ENCODE data around the gene RBM14.

RBM14 gene

GRCh38 chr11:66616379-66617154, at the start of gene RBM14:
RBM14 (plus strand) TSS chr11:66616630; CDS start chr11:66616721, 91 bp downstream.
- H3K4me3 ChIP-seq (ENCODE audit: low read depth, low read length) = peak within 1 kb of the TSS; percentile 89
- peak; percentile 100 for TF ChIP-seq POLR2A (IDR thresholded peaks at IDR 0.05; ENCODE audit: extremely low read depth, insufficient read length)
- peak; percentile 69 for TF ChIP-seq MAX (IDR thresholded peaks at IDR 0.05; ENCODE audit: low read depth, low read length)
- TF ChIP-seq MYC (IDR thresholded peaks at IDR 0.05; ENCODE audit: low read depth, low read length) = peak; percentile 82
- TF ChIP-seq CTCF (IDR thresholded peaks at IDR 0.05; ENCODE audit: low read depth, low read length) = no peak
- peak; percentile 100 for DNase-seq (ENCODE audit: low read depth)

- no peak for DNase-seq (ENCODE audit: low read depth)
- H3K4me3 ChIP-seq (ENCODE audit: low read depth, low read length) = no peak overlapping the region
- TF ChIP-seq CTCF (IDR thresholded peaks at IDR 0.05; ENCODE audit: low read depth, low read length) (no peak), MAX (IDR thresholded peaks at IDR 0.05; ENCODE audit: low read depth, low read length) (no peak), POLR2A (IDR thresholded peaks at IDR 0.05; ENCODE audit: extremely low read depth, insufficient read length) (no peak)
Observed at GRCh38 chr11:66567787-66568123, 48.7 kb upstream of the RBM14 start.

- no peak for TF ChIP-seq CTCF (IDR thresholded peaks at IDR 0.05; ENCODE audit: low read depth, low read length)
- TF ChIP-seq MYC (IDR thresholded peaks at IDR 0.05; ENCODE audit: low read depth, low read length) = no peak
- no peak for TF ChIP-seq POLR2A (IDR thresholded peaks at IDR 0.05; ENCODE audit: extremely low read depth, insufficient read length)
- no peak for TF ChIP-seq MAX (IDR thresholded peaks at IDR 0.05; ENCODE audit: low read depth, low read length)
- H3K4me3 ChIP-seq (ENCODE audit: low read depth, low read length) = no peak within 1 kb of the TSS
Observed at GRCh38 chr11:66568124-66568916, 48.1 kb upstream of the RBM14 start, which contains the start of gene CTSF. CTSF (minus strand) TSS chr11:66568606; CDS start chr11:66568486, 120 bp downstream.

GRCh38 chr11:66569076-66569475, 47.4 kb upstream of the RBM14 start:
- no peak overlapping the region for H3K4me3 ChIP-seq (ENCODE audit: low read depth, low read length)
- TF ChIP-seq MAX (IDR thresholded peaks at IDR 0.05; ENCODE audit: low read depth, low read length) = no peak
- TF ChIP-seq MYC (IDR thresholded peaks at IDR 0.05; ENCODE audit: low read depth, low read length) = no peak
- TF ChIP-seq POLR2A (IDR thresholded peaks at IDR 0.05; ENCODE audit: extremely low read depth, insufficient read length) = no peak
- no peak for DNase-seq (ENCODE audit: low read depth)

More at GRCh38 chr11:66568124-66568916, 48.1 kb upstream of the RBM14 start, which contains the start of gene CTSF:
- DNase-seq (ENCODE audit: low read depth) = peak; percentile 51

- no peak for DNase-seq (ENCODE audit: low read depth)
- H3K4me3 ChIP-seq (ENCODE audit: low read depth, low read length) = no peak overlapping the region
- TF ChIP-seq POLR2A (IDR thresholded peaks at IDR 0.05; ENCODE audit: extremely low read depth, insufficient read length) (no peak), MYC (IDR thresholded peaks at IDR 0.05; ENCODE audit: low read depth, low read length) (no peak), MAX (IDR thresholded peaks at IDR 0.05; ENCODE audit: low read depth, low read length) (no peak), CTCF (IDR thresholded peaks at IDR 0.05; ENCODE audit: low read depth, low read length) (no peak)
Observed at GRCh38 chr11:66570079-66570849, 46.2 kb upstream of the RBM14 start.

All from NB4 (cell line).